ENCODE results near the gene CYREN.
A peak's percentile ranks its signal among the peaks of the same experiment; 100 is the strongest.
"Not testable (repeated sequence)": the region's sequence is repeated elsewhere in the genome, so short reads cannot be mapped to it uniquely, and the experiment has no call there.

The CYREN gene, protein sequence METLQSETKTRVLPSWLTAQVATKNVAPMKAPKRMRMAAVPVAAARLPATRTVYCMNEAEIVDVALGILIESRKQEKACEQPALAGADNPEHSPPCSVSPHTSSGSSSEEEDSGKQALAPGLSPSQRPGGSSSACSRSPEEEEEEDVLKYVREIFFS

DNA sequence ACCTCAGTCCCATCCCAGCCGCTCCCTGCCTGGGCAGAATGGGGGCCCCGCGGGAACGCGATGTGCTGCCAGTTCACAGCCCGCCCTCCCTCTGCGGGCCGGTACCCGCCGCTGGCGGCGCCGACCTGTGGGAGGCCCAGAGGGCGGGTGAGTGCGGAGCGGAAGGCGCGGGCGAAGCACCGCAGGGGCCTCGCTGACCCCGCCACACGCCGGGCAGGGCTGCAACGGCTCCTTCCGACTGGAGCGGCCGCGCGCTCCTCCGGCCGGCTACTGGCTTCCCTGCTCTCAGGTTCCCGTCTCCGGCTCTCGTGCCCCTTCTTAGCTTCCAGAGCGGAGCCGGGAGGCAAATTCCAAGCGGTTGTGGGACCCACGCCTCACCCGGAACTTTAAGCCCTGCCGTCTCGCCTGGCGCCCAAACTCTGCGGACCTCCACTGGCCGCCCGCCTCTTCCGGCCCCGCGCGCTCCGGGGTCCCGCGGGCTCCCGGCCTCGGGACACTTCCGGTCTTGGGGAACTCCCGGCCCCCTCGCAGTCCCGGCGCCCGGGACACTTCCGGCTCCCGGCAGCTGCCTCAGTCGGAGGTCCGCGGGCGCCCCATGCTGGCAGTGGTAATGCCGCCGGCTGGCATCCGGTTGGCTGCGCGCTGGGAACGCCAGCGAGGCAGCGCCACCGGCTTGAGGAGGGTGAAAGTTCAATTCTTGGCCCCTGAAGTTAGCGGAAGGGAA, at the start of gene CYREN:
CYREN (minus strand) TSS at position 434 of the 724 bp plus-strand sequence. CDS start 1,785 bp downstream, outside the sequence.
- DNase-seq: peak; percentile 73 to 84 (median 82)

DNA sequence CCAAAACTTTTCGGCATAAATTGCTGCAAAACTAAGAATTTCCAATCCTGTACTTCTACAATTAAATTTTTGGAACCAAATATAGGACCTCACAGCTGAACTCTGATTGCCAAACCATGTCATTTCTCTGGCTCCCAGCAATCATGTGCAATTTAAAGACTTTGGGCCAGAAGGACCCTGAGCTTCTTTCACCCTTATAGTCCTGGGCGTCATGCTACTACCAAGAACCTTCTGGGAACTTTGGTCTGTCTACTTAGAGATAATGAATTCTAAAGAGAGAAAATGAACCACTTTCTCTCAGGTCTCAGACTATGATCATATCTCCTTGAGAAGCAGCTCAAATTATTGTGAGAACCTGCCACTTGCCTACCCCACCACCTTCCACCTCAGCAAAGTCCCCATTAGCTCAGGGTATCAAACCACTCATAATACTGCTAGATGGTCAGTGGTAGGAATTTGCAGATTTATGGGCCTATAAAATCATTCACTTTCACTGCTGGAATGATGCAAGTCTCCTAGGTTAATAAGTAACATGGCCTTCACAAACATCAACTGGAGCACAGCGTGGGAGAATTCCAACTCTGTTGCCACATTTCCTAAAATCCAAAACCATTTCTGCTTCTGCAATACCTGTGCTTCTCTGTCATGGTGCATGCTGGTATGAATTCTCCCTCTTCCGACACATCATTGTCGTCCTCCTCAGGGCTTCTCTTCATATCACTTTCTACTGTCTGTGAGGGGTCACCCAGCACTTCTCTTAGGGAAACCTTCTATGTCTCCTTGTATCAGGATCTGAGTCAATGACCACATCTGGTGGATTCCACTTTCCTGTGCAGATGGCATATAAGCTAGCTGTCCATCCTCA, 47.4 kb upstream of the CYREN start:
- DNase-seq: no peak

DNA sequence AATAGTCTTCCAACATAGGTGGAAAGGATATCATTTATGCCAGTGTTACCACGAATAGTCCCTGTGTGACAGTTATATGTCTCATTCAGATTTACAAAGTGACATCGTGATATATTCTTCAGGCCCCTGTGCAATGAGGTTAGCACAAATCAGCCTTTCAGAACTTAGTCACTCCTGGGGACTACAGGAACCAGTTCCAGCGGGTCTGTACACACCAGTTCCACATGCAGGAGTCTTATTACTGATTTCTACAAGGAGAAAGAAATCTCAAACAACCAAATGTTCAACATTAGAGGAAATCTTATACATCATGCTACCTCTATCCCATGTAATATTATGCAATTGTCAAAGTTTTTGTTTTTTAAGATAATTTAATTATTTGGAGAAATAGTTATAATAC, 45.2 kb upstream of the CYREN start:
- DNase-seq: no peak

DNA sequence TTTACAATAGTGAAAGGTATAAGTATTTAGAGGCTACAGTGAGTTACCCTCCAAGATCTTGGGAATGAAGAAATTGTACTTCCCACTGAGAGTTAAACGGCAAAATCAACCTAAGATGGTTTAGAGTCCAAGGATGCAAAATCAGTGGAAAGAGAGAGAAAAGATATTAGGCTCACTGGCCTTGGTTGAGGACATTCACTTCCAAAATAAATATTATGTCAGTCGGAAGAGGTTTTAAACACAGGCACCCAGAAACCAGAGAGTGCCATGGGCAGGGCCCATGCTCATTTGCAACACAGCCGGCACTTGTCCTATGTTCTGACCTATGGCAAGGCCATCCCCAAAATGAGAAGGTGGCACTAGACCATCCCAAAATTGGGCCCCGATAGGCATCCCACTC, 44.7 kb upstream of the CYREN start:
- DNase-seq: no peak

DNA sequence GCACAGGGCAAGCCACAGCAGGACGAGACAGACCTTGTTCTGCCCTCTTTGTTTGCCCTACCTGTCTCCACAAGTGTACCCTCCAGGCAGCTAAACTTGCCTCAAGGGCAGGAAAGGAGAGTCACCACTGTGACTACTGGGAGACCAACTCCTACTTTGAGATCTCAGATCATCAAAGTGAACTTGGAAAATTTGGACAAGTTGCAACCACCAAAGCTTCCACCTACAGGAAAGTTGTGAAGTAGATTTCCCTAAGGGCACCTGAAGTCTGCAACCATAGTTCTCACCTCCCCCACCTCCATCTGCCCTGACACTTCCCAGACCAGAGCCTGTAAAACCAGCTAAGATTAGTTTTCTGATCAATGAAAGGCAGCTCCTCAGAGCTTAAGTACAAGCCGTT, 43.3 kb upstream of the CYREN start:
- no peak for DNase-seq

DNA sequence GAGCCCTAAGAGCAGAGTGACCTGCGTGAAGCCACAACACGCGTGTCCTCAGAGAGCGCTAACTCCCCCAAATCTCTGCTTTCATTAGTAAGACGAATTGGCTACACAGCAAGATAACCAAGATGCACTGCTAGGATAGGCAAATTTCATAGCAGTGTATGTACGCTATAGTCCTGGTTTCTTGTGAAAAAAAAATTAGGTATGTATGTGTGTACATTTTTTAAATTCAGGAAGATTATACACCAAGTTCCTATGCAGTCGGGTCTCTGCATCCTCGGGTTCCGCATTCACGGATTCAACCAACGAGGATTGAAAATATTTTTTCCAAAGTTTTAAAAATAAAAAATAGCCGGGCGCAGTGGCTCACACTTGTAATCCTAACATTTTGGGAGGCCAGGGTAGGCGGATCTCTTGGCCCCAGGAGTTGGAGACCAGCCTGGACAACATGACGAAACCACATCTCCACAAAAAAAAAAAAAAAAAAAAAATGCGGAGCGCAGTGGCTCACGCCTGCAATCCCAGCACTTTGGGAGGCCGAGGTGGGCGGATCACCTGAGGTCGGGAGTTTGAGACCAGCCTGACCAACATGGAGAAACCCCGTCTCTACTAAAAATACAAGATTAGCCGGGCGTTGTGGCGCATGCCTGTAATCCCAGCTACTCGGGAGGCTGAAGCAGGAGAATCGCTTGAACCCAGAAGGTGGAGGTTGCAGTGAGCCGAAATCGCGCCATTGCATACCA, 41.6 kb upstream of the CYREN start:
- not testable (repeated sequence) for DNase-seq

DNA sequence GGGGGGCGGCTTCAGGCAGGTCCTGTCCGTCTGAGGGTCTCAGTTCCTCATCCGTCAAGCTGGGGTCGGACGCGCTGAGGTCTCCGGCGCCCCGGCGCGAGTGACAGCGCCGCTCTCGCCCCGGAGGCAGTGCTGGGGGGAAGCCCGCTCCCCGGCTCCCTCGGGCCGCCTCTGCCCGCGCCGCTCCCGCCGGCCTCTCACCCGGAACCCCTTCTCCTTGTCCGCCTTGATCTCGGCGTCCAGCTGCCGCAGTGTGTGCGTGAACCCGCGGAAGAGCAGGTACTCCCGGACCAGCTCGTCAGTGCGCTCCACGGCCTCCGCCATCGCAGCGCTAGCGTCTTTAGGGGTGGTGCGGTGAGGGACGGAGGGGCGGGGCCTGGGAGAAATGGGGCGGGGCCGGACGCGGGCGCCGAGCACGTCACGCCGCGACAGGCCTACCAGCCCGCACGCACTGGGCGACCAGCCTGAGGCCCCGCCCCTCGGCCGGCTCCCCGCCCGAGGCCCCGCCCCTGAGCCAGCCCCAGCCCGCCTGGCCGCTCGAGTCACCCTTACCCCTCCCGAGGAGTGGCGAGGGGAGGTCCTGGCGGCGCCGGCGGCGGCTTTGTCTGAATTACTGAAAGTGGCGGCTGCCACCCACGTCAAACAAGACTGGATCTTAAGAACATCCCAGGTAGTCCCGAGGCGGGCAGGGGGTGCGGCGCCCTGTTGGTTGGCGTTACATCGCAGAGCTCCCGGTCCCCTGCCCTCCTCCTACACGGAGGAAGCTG, 40.9 kb upstream of the CYREN start, which contains the start of gene WDR91:
WDR91 (minus strand) TSS at position 348 of the 767 bp plus-strand sequence; CDS start at position 324, 24 bp downstream.
- DNase-seq: peak; percentile 88 to 96 (median 95)

DNA sequence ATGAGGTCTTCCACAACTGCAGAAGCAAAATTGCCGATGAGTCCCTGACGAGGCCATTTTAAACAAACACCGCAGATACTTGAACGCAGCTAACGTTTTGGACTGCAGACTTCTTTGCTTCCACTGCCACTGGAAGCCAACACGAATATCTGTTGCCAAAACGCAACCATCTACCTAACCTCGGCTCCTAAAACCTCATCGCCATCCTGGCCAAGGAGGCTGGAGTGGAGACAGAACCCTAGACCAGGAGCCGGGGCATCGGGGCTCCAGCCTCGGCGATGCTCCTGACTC, 40.3 kb upstream of the CYREN start:
- no peak for DNase-seq

DNA sequence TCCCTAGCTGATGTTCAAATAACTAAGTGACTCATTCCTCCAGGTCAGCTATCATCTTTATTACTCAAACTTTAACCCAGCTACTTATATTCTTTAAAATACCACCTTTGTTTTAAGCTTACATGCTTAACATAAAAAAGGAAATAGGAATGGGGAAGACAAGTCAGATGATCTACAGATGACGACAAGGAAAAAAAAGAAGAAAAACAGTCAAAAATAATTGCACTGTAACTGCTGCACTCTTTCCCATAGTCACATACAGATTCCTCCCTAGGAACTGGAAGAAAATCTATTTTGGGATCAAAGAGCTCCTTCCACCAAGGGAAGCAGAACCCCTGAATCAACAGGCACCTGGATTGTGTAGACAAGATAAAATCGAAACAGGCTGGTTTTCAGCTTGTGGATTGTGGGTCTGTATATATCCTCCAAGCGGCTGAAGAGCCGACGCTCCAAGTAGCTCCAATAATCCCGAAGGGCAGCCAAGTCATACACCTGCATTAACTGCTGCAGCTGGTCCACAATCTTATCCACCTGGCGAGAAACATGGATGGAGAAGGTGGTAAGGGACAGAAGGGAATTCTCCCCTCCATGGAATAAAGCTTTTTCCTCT, 38.8 kb upstream of the CYREN start:
- no peak for DNase-seq

DNA sequence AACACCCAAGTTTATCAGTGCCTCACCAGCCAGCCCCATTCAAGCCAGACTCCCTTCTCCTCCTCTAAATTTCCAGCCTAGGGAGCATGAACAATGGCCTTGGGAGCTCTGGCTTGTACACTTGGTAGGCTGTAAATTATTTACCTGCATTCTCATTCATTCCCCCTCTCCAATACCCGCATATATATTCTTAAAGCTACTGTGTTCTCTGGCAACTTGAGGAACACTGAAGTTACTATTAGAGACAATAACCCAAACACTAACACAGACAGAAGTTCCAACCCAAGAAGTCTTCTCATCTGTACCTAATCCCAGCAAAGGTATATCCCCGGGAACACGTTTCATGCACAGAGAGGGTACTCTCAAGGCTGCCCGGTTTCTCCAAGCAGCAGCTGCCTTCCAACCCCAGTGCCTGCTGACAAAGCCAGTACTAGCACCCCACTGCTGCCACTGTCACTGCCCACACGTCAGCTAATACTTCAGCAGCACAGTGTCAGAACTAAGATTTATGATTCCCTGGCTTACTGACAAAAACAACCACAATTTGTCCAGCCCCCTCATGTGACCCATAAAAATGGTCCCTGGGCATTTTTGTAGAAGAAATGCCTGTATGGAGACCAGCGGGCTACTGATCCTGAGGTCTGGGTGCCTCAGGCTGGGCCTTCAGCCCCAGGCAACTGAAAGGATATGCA, 37.7 kb upstream of the CYREN start:
- DNase-seq: no peak

DNA sequence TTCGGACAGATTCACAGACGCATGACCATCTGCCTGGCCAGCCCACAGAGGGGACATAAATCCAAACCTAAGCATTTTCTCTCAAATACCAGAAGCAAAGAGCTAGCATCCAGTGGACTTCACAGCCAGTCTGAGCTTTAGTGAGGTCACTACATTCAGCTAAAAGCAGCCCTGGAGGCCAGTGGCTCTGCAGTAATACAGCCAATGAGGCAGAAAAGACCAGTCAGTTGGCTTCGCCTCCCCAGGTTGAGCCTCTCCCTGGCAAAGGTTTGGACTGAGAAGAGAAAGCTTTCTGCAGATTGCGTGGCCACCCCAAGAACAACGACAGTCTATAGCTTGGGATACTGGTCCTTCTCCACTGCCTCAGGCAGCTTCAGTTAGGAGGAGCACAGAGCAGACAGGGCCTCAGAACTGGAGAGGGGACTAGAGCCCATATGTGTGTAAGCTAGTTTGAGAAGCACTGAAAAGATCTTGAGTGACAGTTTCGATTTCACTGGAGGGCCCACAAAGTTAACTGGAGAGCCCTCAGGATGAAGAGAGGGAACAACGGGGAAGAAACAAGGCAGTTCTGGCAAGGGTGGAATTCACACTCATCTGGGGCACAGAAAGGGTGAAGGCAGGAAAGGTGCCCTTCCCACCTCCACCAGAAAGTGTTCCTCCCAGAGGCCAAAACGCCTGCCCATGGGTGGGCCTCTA, 37.0 kb upstream of the CYREN start:
- DNase-seq: no peak

DNA sequence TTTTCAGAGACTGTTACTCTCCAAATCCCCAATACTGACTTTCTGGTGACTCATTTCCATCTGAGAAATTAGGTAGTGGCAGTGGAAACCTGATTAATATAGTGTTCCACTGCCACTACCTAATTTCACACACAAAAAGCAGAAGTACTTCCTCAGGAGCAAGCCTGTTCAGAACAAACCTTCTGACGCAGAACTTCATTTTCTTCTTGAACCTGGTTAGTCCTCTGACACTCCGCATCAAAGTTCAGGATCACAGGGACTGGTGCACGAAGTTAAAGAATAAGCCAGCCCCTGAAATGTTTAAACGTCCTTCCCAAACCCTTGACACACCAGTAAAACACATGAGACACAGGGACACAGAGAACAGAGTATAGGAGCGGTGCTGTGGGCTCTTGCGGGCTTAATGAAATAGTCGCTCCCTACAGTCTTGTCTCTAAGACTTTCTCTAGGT, 36.5 kb upstream of the CYREN start:
- DNase-seq: no peak

DNA sequence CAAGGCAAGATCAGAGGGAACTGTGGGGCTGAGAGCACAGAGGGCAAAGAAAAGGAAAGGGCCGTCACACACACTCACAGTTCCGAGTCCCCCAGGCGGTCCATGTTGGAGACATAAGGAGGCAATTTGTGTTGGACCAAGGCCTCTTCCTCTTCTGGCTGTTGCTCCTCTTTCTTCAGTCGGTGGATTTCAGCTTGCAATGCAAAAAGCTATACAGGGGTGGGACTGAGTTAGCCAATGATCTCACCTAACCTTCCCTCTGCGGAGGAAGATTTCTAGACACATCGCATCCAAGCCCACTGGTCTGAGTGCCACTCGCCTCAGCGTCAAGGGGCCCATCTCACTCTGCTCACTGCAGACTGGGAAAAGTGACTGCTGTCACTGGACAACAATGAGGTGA, 35.3 kb upstream of the CYREN start:
- DNase-seq: no peak

DNA sequence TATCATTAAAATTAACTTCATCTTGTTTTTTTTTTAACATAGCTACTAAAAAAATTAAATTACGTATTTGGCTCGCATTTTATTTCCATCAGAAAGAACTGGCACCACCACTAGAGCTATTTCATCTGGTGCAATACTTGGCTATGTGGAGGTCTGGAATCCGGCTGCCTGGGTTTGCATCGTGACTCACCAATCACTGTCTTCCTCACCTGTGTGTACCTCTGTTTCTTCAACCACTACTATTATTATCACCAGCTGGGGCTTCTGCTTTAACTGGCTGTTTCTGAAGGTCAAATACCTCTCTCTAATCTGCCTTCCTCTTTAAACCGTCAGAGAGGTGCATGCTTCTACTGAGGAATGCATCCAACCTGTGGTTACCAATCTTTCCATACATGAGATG, 34.4 kb upstream of the CYREN start:
- no peak for DNase-seq

DNA sequence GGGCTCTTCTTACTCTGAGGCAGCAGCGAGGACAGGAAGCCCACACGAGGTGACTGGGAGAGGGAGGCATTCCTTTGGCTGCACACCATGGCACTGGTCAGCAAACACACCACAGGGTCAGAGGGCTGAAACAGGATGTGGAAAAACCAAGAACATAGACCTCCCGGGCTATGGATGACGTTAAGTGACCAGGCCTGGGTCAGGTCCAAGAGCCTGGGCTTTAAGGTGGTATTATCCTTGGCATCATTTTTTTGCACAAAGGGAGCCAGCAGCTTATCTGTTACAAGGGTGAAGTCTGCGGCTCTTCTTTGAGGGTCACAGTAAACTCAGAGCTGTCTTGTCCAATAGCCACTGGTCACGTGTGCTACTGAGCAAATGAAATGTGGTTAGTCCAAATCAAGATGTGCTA, 33.8 kb upstream of the CYREN start:
- no peak for DNase-seq

DNA sequence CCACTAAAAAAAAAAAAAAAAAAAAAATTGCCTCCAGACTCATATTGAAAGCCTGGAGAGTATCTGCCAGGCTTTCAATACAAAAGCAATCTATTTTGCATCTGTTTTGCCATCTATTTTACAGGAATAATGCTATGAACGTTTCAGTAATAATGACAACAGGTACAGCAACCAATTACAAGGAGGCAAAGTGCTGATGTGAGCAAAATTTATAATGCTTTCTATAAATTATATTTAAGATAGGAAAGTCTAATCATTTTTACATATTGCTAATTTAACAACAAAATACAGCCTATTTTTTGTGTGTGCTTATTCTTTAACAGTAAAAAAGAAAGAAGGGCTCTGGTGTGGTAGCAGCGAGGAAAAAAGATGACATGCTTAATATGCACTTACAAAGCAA, 30.8 kb upstream of the CYREN start:
- no peak for DNase-seq

DNA sequence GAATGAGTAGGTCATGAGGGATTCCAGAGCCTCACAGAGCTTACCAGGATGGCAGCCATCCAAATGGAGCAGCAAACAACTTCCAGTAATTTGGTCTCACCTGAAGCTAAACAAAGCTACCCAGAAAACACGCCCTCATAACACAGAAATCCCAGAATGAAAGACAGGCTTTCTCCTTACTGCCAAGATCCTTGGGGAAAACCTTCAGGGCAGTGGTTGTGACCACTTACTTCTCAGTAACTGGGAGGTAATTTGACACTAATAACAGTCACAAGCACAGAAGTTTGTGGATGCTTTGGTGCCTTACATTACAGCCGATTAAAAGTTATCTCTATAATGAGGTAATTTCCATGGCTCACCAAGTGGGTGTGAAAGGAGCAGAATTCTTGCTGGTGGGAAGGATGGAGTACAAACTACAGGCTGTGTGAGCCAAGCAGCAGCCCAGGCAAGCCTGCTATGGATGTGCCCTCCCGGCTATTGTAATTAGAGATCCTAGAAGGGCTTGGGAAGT, 30.4 kb upstream of the CYREN start:
- no peak for DNase-seq

DNA sequence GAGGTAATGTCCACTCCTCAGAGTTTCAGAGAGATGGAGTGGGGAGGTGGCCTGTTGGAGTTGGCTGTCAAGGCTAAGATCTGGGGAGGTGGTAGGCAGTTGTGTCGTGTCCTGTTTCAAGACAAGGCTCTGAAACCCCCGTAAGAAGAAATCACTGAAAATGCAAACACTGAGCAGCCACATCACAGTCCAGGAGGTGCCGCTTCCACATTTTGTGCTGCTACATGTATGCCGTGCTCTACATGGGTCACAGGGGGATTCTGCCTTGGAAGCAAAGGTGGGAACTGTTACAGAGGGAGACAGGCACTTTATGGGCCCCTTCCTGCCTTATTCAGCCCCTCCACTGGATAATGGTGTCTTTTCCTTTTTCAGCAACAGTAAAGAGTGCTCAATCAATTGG, 28.9 kb upstream of the CYREN start:
- no peak for DNase-seq

DNA sequence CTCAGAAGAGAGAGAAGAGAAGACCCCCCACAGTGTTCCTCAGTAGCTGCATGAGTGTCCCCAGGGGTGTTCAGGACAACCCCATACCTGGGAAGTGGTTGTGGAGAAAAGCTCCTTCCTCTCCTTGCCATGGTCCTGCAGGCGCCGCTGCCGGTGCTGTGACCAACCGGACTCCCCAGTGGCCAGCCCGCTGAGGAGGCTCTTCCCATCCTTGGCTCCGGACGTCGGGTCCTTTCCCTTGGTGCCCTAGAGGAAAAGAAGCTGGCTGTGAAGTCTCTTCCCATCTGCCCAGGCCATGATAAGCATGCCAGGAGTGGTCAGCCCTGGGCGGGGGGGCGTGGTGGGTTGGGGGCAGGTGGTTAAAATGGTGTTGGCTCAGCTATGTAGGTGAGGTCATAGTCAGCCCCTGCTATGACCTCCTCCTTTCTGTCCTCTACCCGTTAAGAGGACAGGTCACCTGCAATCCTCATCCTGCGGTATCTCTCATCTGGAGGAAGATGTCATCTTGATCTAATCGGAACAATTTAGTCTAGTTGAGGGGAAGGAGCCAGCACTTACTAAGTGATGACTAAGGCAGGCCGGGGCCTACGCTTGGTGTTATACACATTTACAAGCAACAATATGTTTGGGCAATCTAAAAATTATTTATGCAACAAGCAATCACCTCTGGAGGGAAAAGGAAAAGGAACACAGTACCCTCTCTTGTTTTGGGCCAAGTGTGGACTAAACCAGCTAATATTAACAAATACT, 27.6 kb upstream of the CYREN start:
- DNase-seq: no peak

DNA sequence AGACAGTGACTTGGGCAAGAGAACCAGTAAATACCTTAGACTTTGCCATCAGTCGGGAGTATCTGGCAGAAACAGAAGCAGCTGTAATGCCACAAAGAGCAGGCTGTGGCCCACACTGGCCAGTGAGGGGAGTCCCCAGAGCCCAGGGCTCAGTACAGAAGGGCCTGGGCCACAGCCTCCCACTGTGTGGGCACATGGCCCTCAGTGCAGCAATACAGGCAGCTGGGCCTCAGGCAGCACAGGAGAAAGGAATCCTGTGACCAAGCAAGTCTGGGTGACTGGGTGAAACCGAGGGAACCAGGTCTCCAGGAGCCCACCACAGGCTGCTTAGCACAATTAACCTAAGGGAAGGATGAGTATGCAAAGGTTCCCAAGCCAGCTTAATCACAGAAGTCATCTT, 26.8 kb upstream of the CYREN start:
- no peak for DNase-seq
